Esophagus squamous epithelium (tissue), 4 donors: ENCODE measurements around the gene SRGAP2C.
"Not testable (repeated sequence)": the region's sequence is repeated elsewhere in the genome, so short reads cannot be mapped to it uniquely, and the experiment has no call there.

Source experiments
- POLR2A ChIP-seq, 4 donors: fragments of 450-650 bp; IDR thresholded peaks; one replicate each; pipeline ENCODE4 v1.6.1; 2017; ENCODE audit warnings: antibody characterized with exemption in 4 of 4, mild to moderate bottlenecking in 4 of 4, moderate library complexity in 3 of 4
- TF ChIP-seq, protein P1 (sequence below), 6 experiments: fragments of 450-650 bp in 4 of 6; fragments of 200-600 bp in 2 of 6; sonication (generic) in 2 of 6; IDR thresholded peaks; one replicate each; pipeline ENCODE4 v1.5.1; 2016 to 2019; ENCODE audit warnings: antibody characterized with exemption in 6 of 6, mild to moderate bottlenecking in 4 of 6, moderate library complexity in 4 of 6

DNA sequence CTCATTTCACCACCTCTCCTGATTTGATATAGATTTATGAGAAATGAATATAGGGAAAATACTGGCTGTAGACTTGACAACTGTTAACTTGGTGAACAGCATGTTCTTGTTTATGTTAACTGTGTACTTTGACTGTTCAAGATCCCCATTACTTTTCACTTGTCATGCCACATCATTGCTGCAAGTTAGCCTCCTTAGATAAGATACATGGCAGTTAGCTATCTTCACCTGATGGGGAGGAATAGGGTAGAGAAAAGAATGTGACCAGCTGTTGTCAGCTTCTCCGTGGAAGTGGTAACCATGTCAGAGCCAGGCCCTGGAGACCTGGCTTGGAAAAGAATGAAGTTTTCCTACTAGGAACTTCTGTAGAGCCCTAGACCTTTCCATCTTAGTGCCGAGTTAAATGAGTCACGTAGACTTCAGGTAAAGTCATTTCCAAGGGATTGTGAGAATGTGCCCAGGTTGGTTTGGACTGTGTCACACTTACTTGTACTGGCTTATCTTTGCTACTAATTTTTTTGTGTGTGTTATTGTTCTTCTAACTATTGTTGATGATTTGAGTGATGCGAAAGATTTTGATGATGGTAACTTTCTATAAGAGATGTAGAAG is 41.6 kb downstream of the SRGAP2C start:
- TF ChIP-seq, protein P1, sequence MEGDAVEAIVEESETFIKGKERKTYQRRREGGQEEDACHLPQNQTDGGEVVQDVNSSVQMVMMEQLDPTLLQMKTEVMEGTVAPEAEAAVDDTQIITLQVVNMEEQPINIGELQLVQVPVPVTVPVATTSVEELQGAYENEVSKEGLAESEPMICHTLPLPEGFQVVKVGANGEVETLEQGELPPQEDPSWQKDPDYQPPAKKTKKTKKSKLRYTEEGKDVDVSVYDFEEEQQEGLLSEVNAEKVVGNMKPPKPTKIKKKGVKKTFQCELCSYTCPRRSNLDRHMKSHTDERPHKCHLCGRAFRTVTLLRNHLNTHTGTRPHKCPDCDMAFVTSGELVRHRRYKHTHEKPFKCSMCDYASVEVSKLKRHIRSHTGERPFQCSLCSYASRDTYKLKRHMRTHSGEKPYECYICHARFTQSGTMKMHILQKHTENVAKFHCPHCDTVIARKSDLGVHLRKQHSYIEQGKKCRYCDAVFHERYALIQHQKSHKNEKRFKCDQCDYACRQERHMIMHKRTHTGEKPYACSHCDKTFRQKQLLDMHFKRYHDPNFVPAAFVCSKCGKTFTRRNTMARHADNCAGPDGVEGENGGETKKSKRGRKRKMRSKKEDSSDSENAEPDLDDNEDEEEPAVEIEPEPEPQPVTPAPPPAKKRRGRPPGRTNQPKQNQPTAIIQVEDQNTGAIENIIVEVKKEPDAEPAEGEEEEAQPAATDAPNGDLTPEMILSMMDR (IDR thresholded peaks at IDR 0.05) = not testable (repeated sequence)
- not testable (repeated sequence) for TF ChIP-seq POLR2A (IDR thresholded peaks at IDR 0.05)
